Astrocyte (in vitro differentiated cells and primary cell): ENCODE measurements around the gene ERGIC2. TPM values are rescaled to one million over a fixed set of nuclear protein-coding genes. Genes with fewer than 3 reads are reported as not detected.
"Not testable (repeated sequence)": the region's sequence is repeated elsewhere in the genome, so short reads cannot be mapped to it uniquely, and the experiment has no call there.

Experiments
- DNase-seq: peaks from one replicate; pipeline ENCODE4 v3.0.0-alpha.2; 2010; ENCODE audit warnings: low read depth
- FAIRE-seq: peaks from 2 replicates; lab custom pipeline; 2011; peaks lifted over from hg19 to GRCh38; lab: Jason Lieb, UNC
- H2AFZ ChIP-seq: 2 replicates; pipeline ENCODE4 v1.6.0; 2012; ENCODE audit warnings: low read depth, low read length, inconsistent platforms
- H3K27ac ChIP-seq: 2 replicates; pipeline ENCODE4 v1.5.1; 2011; ENCODE audit warnings: low read depth, low read length, inconsistent platforms
- H3K27me3 ChIP-seq: 2 replicates; pipeline ENCODE4 v1.6.0; 2011; ENCODE audit warnings: low read length, inconsistent platforms; ENCODE audit not compliant: insufficient read depth
- H3K36me3 ChIP-seq: 2 replicates; pipeline ENCODE4 v1.5.1; 2011; ENCODE audit warnings: low read length, inconsistent platforms; ENCODE audit not compliant: insufficient read depth
- H3K4me1 ChIP-seq: 2 replicates; pipeline ENCODE4 v1.5.1; 2011; ENCODE audit warnings: low read length, inconsistent platforms; ENCODE audit not compliant: insufficient read depth
- H3K4me2 ChIP-seq: 2 replicates; pipeline ENCODE4 v1.6.0; 2012; ENCODE audit warnings: low read length, inconsistent platforms
- H3K4me3 ChIP-seq: 2 replicates; pipeline ENCODE4 v1.5.1; 2011; ENCODE audit warnings: low read depth, mild to moderate bottlenecking, low read length, inconsistent platforms; ENCODE audit not compliant: insufficient read depth
- H3K79me2 ChIP-seq: 2 replicates; pipeline ENCODE4 v1.6.0; 2012; ENCODE audit warnings: mild to moderate bottlenecking, low read length, inconsistent platforms; ENCODE audit not compliant: insufficient read depth
- H3K9ac ChIP-seq: 2 replicates; pipeline ENCODE4 v1.6.0; 2012; ENCODE audit warnings: mild to moderate bottlenecking, low read length, inconsistent platforms
- H3K9me3 ChIP-seq: 2 replicates; pipeline ENCODE4 v1.5.1; 2012; ENCODE audit warnings: low read depth, mild to moderate bottlenecking, low read length, inconsistent platforms; ENCODE audit not compliant: insufficient read depth
- H4K20me1 ChIP-seq: 2 replicates; pipeline ENCODE4 v1.6.0; 2012; ENCODE audit warnings: low read length, inconsistent platforms; ENCODE audit not compliant: insufficient read depth
- H3K27ac Mint-ChIP-seq: one replicate; pipeline ENCODE4 v1.8.0; 2021; ENCODE audit warnings: mild to moderate bottlenecking, mixed read lengths; ENCODE audit not compliant: unreplicated experiment
- H3K27me3 Mint-ChIP-seq: one replicate; pipeline ENCODE4 v1.8.0; 2021; ENCODE audit warnings: low read depth, mixed read lengths; ENCODE audit not compliant: unreplicated experiment
- H3K36me3 Mint-ChIP-seq: one replicate; pipeline ENCODE4 v1.8.0; 2021; ENCODE audit warnings: low read depth, mixed read lengths; ENCODE audit not compliant: unreplicated experiment
- H3K4me1 Mint-ChIP-seq: one replicate; pipeline ENCODE4 v1.8.0; 2021; ENCODE audit warnings: low read depth, mixed read lengths; ENCODE audit not compliant: unreplicated experiment
- H3K4me3 Mint-ChIP-seq: one replicate; pipeline ENCODE4 v1.8.0; 2021; ENCODE audit warnings: mild to moderate bottlenecking, moderate library complexity, mixed read lengths; ENCODE audit not compliant: unreplicated experiment
- H3K9me3 Mint-ChIP-seq: one replicate; pipeline ENCODE4 v1.8.0; 2021; ENCODE audit warnings: mild to moderate bottlenecking, mixed read lengths; ENCODE audit not compliant: unreplicated experiment
- CTCF ChIP-seq: IDR thresholded peaks from 2 replicates; pipeline ENCODE4 v1.5.1; 2011; ENCODE audit warnings: low read depth, mild to moderate bottlenecking, inconsistent platforms, low read length, moderate library complexity; ENCODE audit not compliant: insufficient read depth
- EZH2 ChIP-seq: IDR thresholded peaks from 2 replicates; pipeline ENCODE4 v1.6.1; 2012; ENCODE audit warnings: mild to moderate bottlenecking, low read length, inconsistent platforms; ENCODE audit not compliant: insufficient read depth
- total RNA-seq: library from RNA; stranded (reverse); gene quantifications from 2 replicates; pipeline ENCODE4 v1.2.1, GENCODE V29; 2021

ERGIC2 gene
- total RNA-seq, 1 donor from 2014 or later: 81.5 TPM

DNA sequence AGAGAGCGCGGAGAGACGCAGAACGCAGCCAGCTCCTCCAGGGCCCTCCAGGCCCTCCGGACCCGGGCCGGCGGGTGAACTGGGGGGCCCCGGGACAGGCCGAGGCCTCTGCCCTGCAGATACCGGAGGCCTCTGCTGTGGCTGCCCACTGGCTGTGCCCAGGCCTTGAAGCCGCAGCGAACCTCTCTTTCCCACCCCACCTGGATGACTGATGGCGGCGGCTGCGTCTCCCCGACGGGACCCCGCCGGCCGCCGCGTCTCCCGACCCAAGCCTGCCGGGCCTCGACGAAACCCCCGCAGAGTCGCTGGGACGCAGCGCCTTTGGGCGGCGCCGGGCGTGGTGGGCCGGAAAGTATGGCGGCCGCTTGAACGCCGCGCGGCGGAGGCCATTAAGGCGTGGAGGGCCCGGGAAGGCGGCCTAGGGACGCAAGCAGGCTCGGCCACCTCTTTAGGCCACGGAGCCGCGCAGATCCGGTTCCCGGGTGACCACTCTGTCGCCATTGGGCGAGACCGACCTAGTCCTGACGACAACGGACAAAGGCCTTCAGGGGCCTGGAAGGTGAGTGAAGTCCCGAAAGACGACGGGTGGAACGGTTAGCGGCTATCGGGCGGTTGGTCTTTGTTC lies 8.4 kb upstream of the ERGIC2 start:
- Histone ChIP-seq H3K9ac (no peak overlapping the region), H3K4me3 (no peak overlapping the region), H3K79me2 (no peaks in the 10 kb centered on the region), H3K27ac (no peak overlapping the region), H3K9me3 (no peaks in the 10 kb centered on the region), H2AFZ (no peak overlapping the region), H3K36me3 (no peaks in the 10 kb centered on the region), H3K4me2 (no peak overlapping the region), H3K4me1 (no peaks in the 10 kb centered on the region), H3K27me3 (no peaks in the 10 kb centered on the region), H4K20me1 (no peaks in the 10 kb centered on the region)
- Mint-ChIP-seq H3K27me3 (no peaks in the 10 kb centered on the region), H3K36me3 (no peaks in the 10 kb centered on the region), H3K4me1 (no peaks in the 10 kb centered on the region), H3K9me3 (no peaks in the 10 kb centered on the region), H3K27ac (no peak overlapping the region), H3K4me3 (no peak overlapping the region)
- TF ChIP-seq CTCF: no peak
- TF ChIP-seq EZH2: no peak
- FAIRE-seq: no peak
- DNase-seq: no peak

- not testable (repeated sequence) for H3K27ac ChIP-seq, H3K27me3 ChIP-seq, H4K20me1 ChIP-seq, H3K9me3 Mint-ChIP-seq, H3K4me2 ChIP-seq, FAIRE-seq, H3K9me3 ChIP-seq, H3K4me3 Mint-ChIP-seq, H3K9ac ChIP-seq, H3K79me2 ChIP-seq, H3K36me3 ChIP-seq, H3K4me1 Mint-ChIP-seq, H3K27ac Mint-ChIP-seq, H3K4me3 ChIP-seq, H3K4me1 ChIP-seq, DNase-seq, H3K27me3 Mint-ChIP-seq, H3K36me3 Mint-ChIP-seq, H2AFZ ChIP-seq
These were observed 5.2 kb upstream of the ERGIC2 start for GRCh38 chr12:29386084-29386680.

- not testable (repeated sequence) for H3K9me3 Mint-ChIP-seq, H4K20me1 ChIP-seq, H3K4me3 Mint-ChIP-seq, H3K27me3 Mint-ChIP-seq, FAIRE-seq, H3K27ac ChIP-seq, DNase-seq, H3K36me3 ChIP-seq, H3K79me2 ChIP-seq, H3K4me2 ChIP-seq, H3K36me3 Mint-ChIP-seq, H2AFZ ChIP-seq, H3K9ac ChIP-seq, H3K4me1 Mint-ChIP-seq, H3K27ac Mint-ChIP-seq, H3K4me1 ChIP-seq, H3K4me3 ChIP-seq, H3K9me3 ChIP-seq, H3K27me3 ChIP-seq
These were observed 4.2 kb upstream of the ERGIC2 start for GRCh38 chr12:29385194-29385593.
